ENCODE data around the gene CHST7.

Gene CHST7

GRCh38 chrX:46643636-46644035 lies 70.1 kb downstream of the CHST7 start:
- no peak for DNase-seq
- Histone ChIP-seq H3K4me1 (no peaks in the 10 kb centered on the region), H3K36me3 (no peaks in the 10 kb centered on the region), H3K9me3 (no peaks in the 10 kb centered on the region), H3K27ac (no peak overlapping the region), H3K4me3 (no peak overlapping the region), H3K27me3 (no peaks in the 10 kb centered on the region)
- intact Hi-C loops (cut with DNase I; ENCODE audit: low total_unique reads) = loop anchor here (10.0 kb wide), 1 partner anchor 79 kb away; no protein-coding TSS in a partner anchor
- TF ChIP-seq CTCF (IDR thresholded peaks at IDR 0.05) = no peak

- Histone ChIP-seq H3K27ac (no peak overlapping the region), H3K36me3 (no peaks in the 10 kb centered on the region), H3K9me3 (no peaks in the 10 kb centered on the region), H3K4me3 (no peak overlapping the region), H3K4me1 (no peaks in the 10 kb centered on the region), H3K27me3 (no peaks in the 10 kb centered on the region)
- TF ChIP-seq CTCF (IDR thresholded peaks at IDR 0.05) = no peak
- DNase-seq = no peak
- intact Hi-C loops (cut with DNase I; ENCODE audit: low total_unique reads) = loop anchor here (10.0 kb wide), 1 partner anchor 81 kb away; no protein-coding TSS in a partner anchor
Observed at GRCh38 chrX:46645614-46646013, 72.0 kb downstream of the CHST7 start.

GRCh38 chrX:46647251-46647650 lies 73.7 kb downstream of the CHST7 start:
- intact Hi-C loops (cut with DNase I; ENCODE audit: low total_unique reads) = loop anchor here (10.0 kb wide), 1 partner anchor 82 kb away; no protein-coding TSS in a partner anchor
- no peaks in the 10 kb centered on the region for H3K27me3 ChIP-seq
- H3K9me3 ChIP-seq = no peaks in the 10 kb centered on the region
- H3K4me1 ChIP-seq = no peaks in the 10 kb centered on the region
- H3K36me3 ChIP-seq = no peaks in the 10 kb centered on the region
- no peak overlapping the region for H3K27ac ChIP-seq
- no peak for DNase-seq
- no peak overlapping the region for H3K4me3 ChIP-seq
- no peak for TF ChIP-seq CTCF (IDR thresholded peaks at IDR 0.05)
